Hippocampal formation (tissue), 2 donors: ENCODE measurements around the gene CTSW.
"Not testable (repeated sequence)": the region's sequence is repeated elsewhere in the genome, so short reads cannot be mapped to it uniquely, and the experiment has no call there.

Source experiments
- DNase-seq, 2 donors: peaks; one replicate each; lab custom pipeline; 2025; lab: John Stamatoyannopoulos, UW

The CTSW gene, protein sequence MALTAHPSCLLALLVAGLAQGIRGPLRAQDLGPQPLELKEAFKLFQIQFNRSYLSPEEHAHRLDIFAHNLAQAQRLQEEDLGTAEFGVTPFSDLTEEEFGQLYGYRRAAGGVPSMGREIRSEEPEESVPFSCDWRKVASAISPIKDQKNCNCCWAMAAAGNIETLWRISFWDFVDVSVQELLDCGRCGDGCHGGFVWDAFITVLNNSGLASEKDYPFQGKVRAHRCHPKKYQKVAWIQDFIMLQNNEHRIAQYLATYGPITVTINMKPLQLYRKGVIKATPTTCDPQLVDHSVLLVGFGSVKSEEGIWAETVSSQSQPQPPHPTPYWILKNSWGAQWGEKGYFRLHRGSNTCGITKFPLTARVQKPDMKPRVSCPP

DNA sequence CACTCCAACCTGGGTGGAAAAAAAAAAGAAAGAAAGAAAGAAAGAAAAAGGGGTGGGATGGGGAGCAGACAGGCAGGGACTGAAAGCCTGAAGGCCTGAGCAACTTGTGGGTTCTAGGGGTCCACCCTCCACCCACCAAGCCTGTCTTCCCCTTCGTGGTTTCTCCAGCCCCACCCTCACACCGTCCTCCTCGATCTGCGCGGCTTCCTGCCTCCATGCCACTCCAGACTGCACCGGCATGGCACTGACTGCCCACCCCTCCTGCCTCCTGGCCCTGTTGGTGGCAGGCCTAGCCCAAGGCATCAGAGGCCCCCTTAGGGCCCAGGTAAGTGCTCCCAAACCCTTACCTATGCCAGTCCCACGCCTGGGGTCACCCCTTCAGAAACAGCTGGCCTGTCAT is at the start of gene CTSW:
Gene CTSW, plus strand, starts transcription at position 221 of the 400 bp plus-strand sequence. Its CDS starts 18 bp downstream, at position 239.
- no peak for DNase-seq

DNA sequence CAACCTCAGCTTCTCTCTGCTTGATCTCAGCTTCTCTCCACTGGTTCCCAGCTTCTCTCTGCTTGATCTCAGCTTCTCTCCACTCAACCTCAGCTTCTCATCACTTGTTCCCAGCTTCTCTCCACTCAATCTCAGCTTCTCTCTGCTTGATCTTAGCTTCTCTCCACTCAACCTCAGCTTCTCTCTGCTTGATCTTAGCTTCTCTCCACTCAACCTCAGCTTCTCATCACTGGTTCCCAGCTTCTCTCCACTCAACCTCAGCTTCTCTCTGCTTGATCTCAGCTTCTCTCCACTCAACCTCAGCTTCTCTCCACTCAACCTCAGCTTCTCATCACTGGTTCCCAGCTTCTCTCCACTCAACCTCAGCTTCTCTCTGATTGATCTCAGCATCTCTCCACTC is 47.4 kb upstream of the CTSW start:
- not testable (repeated sequence) for DNase-seq

DNA sequence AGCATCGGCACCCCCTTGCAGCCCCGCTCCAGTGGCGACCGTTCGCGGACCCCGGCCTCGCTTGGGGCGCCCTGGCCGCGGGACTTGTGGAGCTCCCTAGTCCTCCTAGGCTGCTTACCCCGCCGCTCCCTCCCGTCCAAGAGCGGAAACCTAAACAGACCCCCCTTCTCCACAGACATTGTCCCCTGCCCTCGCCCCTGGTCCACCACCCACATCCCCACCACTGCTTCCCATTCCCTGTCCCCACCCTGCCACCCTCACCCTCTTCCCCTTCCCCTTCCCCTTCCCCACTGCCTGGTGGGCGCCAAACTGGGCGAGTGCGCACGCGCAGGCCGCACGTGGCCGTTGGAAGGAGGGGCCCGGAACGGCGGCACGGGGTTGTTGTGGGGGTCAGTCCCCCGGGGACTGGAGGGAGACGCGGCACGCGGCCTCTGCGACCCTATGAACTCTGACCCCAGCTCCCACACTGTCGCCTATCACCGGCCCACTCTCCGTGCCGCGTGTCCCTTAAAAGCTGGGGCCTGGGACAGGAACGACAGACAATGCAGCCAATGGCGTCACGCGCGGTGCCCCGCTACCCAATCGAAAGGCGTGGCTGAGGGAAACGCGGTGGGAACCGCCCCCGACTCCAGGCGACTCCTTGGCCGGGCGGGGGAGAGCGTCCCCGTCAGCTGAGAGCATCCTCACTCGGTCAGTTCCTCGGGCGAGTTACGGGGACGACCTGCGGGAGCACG is 46.2 kb upstream of the CTSW start, which contains the start of gene SNX32:
Gene SNX32, plus strand, starts transcription at position 667 of the 734 bp plus-strand sequence. CDS start 103 bp downstream, outside the sequence.
- DNase-seq, result peak; percentile 91 to 94

DNA sequence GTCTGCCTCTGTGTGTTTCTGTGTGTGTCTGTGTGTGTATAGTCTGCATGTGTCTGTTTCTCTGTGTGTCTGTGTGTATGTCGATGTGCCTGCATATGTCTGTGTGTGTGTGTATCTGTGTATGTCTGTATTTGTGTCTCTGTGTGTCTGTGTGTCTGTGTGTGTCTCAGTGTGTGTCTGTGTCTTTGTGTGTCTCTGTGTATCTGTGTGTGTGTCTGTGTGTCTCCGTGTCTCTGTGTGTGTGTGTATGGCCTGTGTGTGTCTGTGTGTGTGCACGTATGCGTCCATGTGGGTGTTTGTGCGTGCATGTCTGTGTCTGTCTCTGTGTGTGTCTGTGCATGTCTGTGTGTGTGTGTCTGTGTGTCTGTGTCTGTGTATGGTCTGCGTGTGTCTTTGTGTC is 45.4 kb upstream of the CTSW start:
- no peak for DNase-seq

DNA sequence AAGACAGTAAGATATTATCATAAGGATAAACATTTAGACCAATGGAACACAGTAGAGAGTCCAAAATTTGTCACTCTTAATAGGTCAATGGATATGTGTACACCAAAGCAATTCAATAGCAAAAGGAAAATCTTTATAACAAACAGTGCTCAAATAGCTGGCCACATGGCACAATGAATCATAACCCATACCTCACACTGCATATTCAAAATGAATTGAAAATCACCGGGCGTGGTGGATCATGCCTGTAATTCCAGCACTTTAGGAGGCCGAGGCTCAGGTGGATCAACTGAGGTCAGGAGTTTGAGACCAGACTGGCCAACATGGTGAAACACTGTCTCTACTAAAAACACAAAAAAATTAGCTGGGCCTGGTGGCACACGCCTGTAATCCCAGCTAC is 37.5 kb upstream of the CTSW start:
- DNase-seq, result no peak

DNA sequence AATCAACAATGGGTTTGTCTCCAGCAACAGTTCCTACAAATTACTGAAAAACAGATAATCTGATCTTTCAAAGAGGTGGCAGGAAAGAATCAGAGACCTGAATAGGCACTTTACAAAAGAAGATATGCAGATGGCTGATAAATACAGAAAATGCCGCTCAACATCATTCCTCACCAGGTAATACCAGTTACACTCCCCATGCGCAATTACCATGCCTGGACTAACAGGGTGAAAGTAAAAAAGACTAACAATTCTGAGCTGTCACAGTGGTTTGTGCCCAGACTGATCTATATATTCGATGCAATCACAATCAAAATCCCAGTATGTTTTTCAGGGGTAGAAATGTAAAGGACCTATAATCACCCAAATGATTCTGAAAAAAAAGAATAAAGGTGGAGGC is 35.8 kb upstream of the CTSW start:
- DNase-seq, result no peak

DNA sequence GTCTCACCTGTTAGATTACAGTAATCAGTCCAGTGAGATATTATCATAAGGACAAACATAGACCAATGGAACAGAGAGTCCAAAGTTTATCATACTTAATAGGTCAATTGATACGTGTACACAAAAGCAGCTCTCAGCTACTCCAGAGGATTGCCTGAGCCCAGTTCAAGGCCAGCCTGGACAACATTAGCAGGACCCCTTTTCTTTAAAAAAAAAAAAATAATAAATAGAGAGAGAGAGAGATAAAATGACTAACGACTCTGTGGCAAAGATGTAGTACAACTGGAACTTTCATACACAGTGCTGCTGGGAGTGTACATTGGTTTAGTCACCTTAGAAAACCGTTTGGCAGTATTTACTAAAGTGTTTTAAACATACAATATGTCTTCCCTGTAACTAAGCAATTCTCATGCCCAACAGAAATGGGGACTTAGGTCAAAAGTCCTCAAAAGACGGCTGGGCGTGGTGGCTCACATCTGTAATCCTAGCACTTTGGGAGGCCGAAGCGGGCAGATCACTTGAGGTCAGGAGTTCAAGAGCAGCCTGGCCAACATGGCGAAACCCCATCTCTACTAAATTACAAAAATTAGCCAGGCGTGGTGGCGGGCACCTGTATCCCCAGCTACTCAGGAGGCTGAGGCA is 35.3 kb upstream of the CTSW start:
- no peak for DNase-seq

DNA sequence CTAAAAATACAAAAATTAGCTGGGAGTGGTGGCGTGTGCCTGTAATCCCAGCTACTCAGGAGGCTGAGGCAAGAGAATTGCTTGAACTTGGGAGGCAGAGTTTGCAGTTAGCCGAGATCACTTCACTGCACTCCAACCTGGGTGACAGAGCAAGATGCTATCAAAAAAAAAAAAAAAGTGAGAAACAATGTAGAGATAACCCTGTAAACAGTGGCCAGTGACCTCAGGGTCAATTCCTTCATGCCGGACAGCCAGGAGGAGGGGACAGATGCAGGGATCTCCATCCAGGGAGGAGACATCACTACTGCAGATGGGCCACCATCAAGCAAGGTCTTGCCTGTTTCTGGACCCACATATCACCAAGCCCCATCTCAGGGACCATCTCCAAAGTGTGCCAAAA is 31.9 kb upstream of the CTSW start:
- DNase-seq, result no peak

DNA sequence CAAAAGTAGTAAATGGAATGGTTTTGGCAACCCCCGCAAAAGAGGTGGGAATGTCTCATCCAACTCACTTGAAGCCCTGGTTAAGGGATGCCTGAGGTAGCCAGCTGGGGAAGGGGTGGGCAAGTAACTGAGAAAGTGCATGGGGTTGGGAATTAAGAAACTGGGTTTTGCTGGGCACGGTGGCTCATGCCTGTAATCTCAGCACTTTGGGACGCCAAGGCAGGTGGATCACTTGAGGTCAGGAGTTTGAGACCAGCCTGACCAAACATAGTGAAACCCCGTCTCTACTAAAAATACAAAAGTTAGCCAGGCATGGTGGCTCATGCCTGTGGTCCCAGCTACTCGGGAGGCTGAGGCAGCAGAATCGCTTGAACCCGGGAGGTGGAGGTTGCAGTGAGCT is 30.9 kb upstream of the CTSW start:
- not testable (repeated sequence) for DNase-seq

DNA sequence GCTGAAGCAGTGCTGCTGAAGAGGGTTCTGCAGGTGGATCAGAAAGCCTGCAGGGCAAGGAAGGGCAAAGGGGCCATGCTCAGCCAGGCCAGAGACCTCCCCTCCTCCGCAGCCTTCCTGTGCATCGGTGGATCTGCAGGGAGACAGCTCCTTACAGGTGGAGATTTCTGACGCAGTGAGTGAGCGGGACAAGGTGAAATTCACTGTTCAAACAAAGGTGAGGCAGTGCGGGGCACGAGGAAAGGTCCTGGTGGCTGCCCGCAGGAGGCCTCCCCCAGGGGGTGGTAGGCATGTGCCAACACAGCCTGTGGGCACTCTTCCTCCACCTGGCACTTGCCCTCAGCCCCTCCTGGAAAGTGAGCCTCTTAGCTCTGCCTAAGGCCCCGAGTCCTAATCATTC is 30.3 kb upstream of the CTSW start:
- DNase-seq, result no peak

DNA sequence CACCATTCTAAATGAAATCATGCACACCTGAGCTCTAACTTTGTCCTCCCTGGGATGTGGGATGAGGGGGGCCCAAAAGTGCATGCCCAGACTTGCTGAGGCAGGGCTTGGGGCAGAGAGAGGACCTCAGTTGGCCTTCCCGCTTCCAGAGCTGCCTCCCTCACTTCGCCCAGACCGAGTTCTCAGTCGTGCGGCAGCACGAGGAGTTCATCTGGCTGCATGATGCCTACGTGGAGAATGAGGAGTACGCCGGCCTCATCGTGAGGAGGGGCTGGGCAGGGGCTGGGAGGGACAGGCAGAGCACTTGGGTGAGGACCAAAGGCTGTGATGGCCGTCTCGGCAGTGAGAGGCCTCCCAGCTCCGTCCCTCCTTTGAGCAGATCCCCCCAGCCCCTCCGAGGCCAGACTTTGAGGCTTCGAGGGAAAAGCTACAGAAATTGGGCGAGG is 29.8 kb upstream of the CTSW start:
- no peak for DNase-seq

DNA sequence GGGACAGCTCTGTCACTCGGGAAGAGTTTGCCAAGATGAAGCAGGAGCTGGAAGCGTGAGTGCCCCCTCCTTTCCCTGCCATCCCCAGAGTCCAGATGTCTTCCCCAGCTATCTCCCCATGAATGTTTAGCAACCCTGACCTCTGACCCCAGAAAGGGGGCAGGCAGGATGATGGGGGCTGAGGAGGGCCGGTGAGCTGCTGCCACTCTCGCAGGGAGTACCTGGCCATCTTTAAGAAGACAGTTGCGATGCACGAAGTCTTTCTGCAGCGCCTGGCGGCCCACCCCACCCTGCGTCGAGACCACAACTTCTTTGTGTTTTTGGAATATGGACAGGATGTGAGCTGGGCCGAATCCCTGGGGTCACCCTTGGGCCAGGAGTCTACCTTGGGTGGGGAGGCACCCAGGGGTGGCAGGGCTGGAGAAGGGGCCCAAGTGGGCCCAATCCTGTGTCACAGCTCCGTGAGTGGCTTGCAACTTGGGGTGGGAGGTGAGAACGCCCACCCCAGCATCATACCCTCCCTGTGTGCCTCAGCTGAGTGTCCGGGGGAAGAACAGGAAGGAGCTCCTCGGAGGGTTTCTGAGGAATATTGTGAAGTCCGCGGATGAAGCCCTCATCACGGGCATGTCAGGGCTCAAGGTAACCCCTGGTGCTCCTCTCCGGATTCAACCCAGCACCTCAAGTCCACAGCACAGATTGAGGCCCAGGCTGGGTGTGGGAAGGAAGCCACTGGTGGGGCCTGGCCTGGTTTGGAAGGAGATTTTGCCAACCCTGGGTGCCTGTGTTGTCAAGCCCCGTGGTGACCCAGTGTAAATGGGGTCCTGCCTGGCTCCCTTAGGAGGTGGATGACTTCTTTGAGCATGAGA is 29.2 kb upstream of the CTSW start:
- no peak for DNase-seq

DNA sequence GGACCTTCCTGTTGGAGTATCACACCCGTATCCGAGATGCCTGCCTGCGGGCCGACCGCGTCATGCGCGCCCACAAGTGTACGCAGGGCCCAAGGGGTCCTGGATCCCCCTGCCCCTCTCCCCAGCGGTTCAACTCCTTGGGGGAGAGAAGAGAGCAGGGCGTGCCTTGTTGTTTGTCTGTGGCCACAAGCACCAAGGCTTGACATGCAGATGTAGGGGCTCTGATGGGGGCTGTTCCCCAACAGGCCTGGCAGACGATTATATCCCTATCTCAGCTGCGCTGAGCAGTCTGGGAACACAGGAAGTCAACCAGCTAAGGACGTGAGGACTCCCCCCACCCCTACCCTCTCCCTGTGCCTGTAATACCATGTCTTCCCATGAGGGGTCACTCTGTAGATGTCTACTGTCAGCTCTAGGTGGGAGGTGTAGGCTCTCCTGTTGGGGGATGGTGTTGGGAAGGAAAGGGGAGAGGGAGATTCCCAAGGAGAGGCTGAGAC is 28.5 kb upstream of the CTSW start:
- no peak for DNase-seq

DNA sequence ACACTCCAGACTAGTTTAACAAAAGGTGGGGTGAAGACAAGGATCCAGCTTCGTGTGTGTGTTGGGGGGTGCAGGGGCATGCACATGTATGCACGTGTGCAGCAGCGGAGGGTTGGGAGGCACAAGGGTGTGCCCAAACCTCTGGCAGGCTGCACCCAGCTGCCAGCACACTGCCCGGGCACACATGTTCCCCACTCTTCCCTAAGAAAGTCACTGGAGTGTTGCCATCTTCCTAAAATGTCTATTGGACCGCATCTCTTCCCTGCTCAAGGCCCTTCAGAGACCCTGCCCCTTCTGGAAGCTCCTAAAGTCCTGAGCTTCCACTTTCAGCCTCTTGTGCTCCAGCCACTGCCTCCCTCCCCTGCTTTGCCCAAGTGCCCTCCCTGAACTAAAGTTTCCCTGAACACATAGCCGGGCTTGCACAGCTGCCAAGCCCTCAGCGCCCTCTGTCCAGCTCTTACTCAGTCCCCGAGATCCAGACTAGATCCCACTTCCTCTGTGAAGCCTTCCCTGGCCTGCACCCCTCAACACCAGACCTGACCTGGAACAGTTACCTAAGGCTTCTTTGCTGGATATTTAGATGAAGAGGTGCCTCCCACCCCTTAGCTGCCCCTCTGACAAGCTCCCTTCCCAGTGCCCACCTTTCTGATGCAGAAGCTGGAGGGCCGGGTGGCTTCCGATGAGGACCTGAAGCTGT is 27.7 kb upstream of the CTSW start:
- DNase-seq, result no peak

DNA sequence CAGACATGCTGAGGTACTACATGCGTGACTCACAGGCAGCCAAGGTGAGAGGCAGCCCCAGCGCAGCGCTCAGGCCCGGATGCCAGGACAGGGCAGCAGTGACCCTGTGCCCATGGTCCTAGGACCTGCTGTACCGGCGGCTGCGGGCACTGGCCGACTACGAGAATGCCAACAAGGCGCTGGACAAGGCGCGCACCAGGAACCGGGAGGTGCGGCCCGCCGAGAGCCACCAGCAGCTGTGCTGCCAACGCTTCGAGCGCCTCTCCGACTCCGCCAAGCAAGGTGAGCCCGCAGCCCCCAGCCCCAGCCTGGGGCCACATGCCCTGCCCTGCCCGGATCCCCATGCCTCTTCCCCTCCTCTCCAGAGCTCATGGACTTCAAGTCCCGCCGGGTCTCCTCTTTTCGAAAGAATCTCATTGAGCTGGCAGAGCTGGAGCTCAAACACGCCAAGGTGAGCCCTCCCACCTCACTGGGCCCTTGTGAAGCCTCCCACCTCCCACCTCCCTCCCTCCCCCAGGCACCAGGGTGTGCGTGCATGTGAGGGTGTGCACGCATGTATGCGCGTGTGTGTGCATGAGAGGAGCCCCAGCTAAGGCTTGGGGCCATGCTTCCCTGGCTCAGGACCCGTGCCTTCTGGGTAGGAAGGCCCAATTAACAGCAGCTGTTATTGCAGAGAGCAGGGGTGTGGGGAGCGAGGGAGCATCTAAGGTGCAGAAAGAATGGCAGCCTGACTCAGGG is 27.0 kb upstream of the CTSW start:
- no peak for DNase-seq

DNA sequence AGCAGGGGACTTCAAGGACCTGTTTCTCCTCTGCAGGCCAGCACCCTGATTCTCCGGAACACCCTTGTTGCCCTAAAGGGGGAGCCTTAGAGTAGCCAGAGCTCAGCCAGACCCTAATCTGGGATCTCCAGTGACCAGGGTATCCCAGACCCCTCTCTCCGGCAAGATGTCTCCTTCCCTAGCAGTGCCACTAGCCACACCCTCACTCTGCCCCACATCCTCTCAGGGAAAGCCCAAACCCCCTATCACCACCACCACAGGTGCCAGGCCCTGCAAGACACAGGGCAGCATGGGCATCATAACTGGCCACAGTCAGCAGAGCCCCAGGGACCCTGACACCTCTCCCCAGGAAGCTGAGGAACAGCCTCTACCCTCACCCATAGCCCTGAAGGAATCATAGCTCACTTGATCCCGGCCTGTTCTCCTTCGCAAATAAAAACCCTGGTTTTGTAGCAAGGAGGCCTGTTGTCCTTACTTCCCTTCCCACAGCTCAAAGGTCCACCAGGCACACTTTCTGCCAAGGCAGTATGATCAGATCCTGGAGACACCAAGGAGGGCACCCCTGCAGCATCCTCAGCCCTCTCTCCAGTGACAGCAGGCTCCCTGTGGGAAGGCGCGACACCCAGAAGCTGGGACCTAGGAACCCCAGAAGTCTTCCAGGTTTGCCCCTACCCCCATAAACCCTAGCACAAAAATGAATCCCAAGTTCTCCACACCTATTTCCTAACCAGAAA is 26.2 kb upstream of the CTSW start:
- no peak for DNase-seq

DNA sequence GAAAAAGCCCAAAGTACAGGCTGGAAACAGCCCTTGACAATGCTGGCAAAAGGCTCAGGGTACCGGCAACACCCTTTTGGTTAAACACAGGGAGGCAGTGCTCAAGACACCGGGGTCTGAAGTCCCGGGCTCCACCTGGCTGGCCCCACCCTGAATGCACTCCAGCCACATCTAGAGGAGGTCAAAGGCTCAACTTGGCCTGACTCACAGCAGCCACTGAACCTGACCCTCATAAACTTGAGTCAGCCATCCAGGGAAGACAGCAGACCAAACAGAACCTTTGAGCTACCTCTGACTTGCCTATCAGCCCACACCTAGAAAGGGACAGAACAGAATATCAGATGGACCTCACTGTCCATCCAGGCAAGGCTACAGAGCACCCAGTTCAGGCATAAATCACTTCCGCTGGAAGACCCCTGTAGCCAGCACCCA is 25.5 kb upstream of the CTSW start:
- no peak for DNase-seq

DNA sequence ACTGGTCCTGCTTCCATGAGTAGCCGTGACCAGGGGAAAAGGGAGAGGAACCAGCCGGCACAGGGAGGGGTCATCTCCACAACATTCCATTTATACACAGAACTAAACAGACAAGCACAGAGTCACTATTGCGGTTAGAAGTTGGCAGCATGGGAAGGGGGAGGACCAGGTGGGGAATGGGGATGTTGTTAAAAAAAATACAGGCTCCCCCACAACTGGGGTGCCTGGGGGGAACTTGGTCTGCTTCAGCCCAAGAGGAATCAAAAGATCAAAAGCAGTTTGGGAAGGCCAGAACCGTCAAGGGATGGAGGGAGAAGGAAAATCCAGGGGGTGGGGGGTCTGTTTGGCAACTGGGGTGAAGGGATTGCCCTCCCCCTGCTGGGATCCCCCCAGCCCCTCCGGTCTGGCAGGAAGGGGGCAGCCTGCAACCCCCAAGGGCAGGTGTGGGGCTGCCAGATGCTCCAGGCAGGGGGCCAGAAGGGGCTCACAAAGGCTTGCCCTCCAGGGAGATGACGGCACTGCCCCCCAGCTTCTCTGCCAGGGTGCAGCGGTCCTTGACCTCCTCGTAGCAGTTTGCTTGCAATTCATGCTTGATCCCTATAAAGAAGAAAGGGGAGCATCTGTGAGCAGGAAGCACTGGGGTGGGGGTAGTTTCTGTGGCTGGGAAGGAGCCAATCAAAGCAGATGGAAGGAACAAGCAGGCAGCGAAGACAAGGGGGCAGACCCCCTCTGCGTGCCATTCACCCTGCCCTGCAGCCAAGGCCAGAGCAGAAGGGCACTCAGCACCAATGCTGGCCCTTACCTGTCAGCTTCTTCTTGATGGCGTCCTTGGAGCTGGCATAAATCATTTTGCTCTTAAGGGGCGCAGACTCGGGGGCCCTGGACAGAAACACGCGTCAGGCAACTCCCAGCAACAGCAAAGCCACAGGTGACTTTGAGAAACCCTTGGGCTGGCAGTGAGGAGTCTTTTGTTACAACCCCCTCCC is 24.5 kb upstream of the CTSW start:
- no peak for DNase-seq
